ENCODE data around the gene ZNF423.

GRCh38 chr16:49650603-49651002 is 205.3 kb downstream of the ZNF423 start:
- no peak for TF ChIP-seq POLR2AphosphoS5 (IDR thresholded peaks at IDR 0.05; ENCODE audit: low read depth, low read length)
- TF ChIP-seq TAF1 (IDR thresholded peaks at IDR 0.05; ENCODE audit: borderline replicate concordance, insufficient read depth, low read length): no peak
- TF ChIP-seq REST (IDR thresholded peaks at IDR 0.05; ENCODE audit: insufficient read depth in 1 of 2, low read depth in 2 of 2, low read length in 2 of 2): no peak
- no peak for TF ChIP-seq SIN3A (IDR thresholded peaks at IDR 0.05; ENCODE audit: borderline replicate concordance, insufficient read depth, low read length)

All from PFSK-1 (cell line).